AG04449 (cell line): ENCODE measurements around the gene CYB5A.
"Not testable (repeated sequence)": the region's sequence is repeated elsewhere in the genome, so short reads cannot be mapped to it uniquely, and the experiment has no call there.

Source experiments
- CTCF ChIA-PET: fragments of 350-600 bp; formaldehyde crosslinking; extraction: SDS; loops from one replicate; lab custom pipeline; 2021; ENCODE audit warnings: antibody characterized with exemption; lab: Yijun Ruan, JAX
- POLR2A ChIA-PET: fragments of 400-600, 350-600 bp; formaldehyde crosslinking; extraction: SDS; loops from one replicate; lab custom pipeline; 2020; ENCODE audit warnings: antibody characterized with exemption, inconsistent platforms; lab: Yijun Ruan, JAX
- DNase-seq: peaks from one replicate; pipeline ENCODE4 v3.0.0-alpha.2; 2010; ENCODE audit warnings: low read depth, low spot score
- H3K4me3 ChIP-seq: 2 replicates; pipeline ENCODE4 v1.5.1; 2011; ENCODE audit warnings: low read depth, mild to moderate bottlenecking, control low read depth, low read length
- TF ChIP-seq, protein P1 (sequence below): IDR thresholded peaks from one replicate; pipeline ENCODE4 v1.5.1; 2011; ENCODE audit warnings: mild to moderate bottlenecking, moderate library complexity, low read length, control low read depth, inconsistent platforms; ENCODE audit not compliant: insufficient read depth; ENCODE audit errors: missing control alignments

CYB5A gene

DNA sequence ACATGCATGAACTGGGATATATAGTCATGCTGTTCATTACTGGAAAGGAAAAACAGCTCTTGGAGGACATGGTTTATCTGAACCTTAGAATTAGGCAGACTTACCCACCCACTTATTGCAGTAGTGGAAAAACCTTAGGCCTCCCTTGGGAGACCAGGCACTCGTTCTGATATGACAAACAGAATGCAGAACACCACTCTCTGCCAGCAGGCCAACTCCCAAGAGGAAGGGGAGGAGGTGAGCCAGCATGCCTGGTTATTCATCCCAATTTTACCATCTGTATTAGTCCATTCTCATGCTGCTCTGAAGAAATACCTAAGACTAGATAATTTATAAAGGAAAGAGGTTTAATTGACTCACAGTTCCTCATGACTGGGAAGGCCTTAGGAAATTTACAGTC lies 41.3 kb upstream of the CYB5A start:
- DNase-seq, result no peak
- ChIA-PET CTCF (interaction anchor here (0.8 to 2.0 kb wide), 2 partner anchors 136 to 140 kb away, joined by 3 to 4 read pairs; no protein-coding TSS in a partner anchor), POLR2A (no interaction called here)
- TF ChIP-seq, protein P1, sequence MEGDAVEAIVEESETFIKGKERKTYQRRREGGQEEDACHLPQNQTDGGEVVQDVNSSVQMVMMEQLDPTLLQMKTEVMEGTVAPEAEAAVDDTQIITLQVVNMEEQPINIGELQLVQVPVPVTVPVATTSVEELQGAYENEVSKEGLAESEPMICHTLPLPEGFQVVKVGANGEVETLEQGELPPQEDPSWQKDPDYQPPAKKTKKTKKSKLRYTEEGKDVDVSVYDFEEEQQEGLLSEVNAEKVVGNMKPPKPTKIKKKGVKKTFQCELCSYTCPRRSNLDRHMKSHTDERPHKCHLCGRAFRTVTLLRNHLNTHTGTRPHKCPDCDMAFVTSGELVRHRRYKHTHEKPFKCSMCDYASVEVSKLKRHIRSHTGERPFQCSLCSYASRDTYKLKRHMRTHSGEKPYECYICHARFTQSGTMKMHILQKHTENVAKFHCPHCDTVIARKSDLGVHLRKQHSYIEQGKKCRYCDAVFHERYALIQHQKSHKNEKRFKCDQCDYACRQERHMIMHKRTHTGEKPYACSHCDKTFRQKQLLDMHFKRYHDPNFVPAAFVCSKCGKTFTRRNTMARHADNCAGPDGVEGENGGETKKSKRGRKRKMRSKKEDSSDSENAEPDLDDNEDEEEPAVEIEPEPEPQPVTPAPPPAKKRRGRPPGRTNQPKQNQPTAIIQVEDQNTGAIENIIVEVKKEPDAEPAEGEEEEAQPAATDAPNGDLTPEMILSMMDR, result no peak
- no peak overlapping the region for H3K4me3 ChIP-seq

DNA sequence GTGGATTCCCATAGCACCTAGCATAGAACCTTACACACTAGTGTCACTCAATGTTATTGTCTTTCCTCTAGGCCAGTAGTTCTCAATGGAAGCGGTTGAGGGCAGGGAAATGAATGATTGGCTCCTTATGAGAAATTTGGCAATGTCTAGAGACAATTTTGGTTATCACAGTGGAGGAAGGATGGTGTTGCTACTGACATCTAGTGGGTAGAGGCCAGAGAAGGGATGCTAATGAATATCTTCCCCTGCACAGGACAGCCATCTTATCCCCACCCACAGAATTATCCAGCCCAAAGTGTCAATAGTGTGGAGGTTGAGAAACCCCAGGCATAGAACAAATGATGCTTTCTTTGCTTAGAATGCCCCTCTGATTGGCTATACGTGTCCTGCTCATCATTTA lies 39.6 kb upstream of the CYB5A start:
- ChIA-PET POLR2A (no interaction called here), CTCF (interaction anchor here (1.0 to 1.4 kb wide), 3 partner anchors 22 to 141 kb away, joined by 3 to 6 read pairs (median 3); no protein-coding TSS in a partner anchor)

DNA sequence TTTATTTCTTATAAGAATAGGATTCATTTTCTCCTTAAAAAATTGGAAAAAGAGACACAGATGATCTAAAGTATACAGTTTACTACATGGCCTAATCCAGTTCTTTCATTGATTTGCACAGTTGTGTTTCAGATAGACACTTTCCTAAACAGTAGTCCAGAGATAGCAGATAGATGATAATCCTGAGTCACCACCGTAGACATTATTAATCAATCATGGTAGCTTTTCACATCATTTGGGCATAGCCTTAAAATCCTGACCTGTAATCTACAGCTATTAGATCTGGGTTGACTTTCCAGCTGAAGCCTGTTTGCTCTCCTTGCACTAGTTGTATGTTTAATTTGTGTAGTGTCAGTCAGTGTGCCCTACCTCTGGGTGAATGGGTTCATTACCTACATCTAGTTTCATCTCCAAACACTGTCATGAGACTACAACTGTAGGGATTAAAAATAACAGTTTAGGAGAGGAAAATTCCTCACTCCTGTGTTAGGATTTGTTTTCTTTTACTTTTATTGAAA lies 38.0 kb upstream of the CYB5A start:
- CTCF ChIA-PET, result interaction anchor here (1.4 kb wide), 1 partner anchor 23 kb away, joined by 6 read pairs; no protein-coding TSS in a partner anchor
- POLR2A ChIA-PET, result no interaction called here
- TF ChIP-seq, protein P1, result no peak
- no peak overlapping the region for H3K4me3 ChIP-seq
- DNase-seq, result no peak

More for the DNA sequence above, 39.6 kb upstream of the CYB5A start:
- no peak for DNase-seq
- no peak overlapping the region for H3K4me3 ChIP-seq
- TF ChIP-seq, protein P1, result peak; percentile 50

DNA sequence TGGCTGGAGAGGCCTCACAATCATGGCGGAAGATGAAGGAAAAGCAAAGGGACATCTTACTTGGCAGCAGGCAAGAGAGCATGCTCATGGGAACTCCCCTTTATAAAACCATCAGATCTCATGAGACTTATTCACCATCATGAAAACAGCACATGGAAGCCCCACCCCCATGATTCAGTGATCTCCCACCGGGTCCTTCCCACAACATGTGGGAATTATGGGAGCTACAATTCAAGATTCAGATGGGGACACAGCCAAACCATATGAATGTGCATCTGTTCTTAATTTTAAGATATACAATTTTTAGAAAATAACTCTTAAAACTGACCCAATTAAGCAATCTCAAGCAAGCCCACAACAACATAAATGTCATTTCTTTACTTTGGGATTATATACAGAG lies 36.4 kb upstream of the CYB5A start:
- POLR2A ChIA-PET, result no interaction called here
- no peak overlapping the region for H3K4me3 ChIP-seq
- TF ChIP-seq, protein P1, result no peak
- CTCF ChIA-PET, result interaction anchor here (0.8 to 1.3 kb wide), 3 partner anchors 14 to 17 kb away, joined by 3 to 4 read pairs (median 3); no protein-coding TSS in a partner anchor
- no peak for DNase-seq

DNA sequence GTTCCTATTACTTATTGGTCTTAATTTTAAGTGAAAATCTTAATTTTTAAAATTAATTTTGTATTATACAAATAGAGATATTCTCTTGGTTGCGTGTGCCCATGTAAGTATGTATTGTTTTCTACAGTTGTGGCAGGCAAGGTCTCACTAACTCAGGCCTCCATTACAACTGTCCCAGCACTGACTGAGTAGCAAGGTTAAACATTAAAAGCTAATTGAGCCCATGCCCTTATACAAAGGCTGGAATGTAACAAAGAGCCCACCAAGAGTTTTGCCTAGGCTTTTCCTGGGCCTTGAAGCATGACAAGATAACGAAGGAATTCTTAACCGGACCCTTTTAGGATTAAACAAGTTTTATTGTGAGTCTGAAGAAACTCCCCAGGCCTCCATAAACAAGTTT lies 35.0 kb upstream of the CYB5A start:
- POLR2A ChIA-PET, CTCF ChIA-PET, H3K4me3 ChIP-seq, DNase-seq: not testable (repeated sequence)

DNA sequence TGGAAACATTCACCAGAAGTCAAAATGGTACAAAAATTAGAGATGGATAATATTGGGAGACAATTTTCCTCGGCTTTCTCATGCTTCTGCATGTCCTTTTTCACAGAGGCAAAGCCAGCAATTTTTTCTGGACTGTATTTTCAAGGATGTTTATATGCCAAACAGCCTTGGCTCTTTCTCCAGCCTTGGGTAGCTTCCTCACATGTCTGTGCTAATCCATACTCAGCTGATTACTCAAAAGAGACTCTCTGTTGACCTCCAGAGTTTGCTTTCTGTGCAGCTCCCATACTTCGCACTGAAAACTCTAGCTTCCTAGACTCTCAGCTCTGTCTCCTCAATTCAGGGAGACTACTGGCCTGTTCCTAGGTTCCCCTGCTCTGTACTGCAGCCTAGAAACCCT lies 34.5 kb upstream of the CYB5A start:
- no peak overlapping the region for H3K4me3 ChIP-seq
- TF ChIP-seq, protein P1, result no peak
- ChIA-PET POLR2A (no interaction called here), CTCF (no interaction called here)
- DNase-seq, result no peak
